DMS53 treated with DMSO at 0.1 percent for 48 hours (cell line): ENCODE data around the gene ARHGEF10L.
"Not testable (repeated sequence)": the region's sequence is repeated elsewhere in the genome, so short reads cannot be mapped to it uniquely, and the experiment has no call there.

ENCODE experiments used
- DNase-seq: peaks from one replicate; lab custom pipeline; 2025; ENCODE audit not compliant: unreplicated experiment; lab: John Stamatoyannopoulos, UW

The ARHGEF10L gene

GRCh38 chr1:17609529-17609928 is 70.0 kb downstream of the ARHGEF10L start:
- DNase-seq: no peak

- DNase-seq: no peak
Observed at GRCh38 chr1:17610085-17610484, 70.6 kb downstream of the ARHGEF10L start.

GRCh38 chr1:17610713-17611112 is 71.2 kb downstream of the ARHGEF10L start:
- DNase-seq: no peak

- DNase-seq: no peak
Observed at GRCh38 chr1:17611991-17612390, 72.5 kb downstream of the ARHGEF10L start.

GRCh38 chr1:17612831-17613230 is 73.3 kb downstream of the ARHGEF10L start:
- no peak for DNase-seq

GRCh38 chr1:17614586-17614985 is 75.1 kb downstream of the ARHGEF10L start:
- no peak for DNase-seq

- no peak for DNase-seq
Observed at GRCh38 chr1:17615157-17615556, 75.7 kb downstream of the ARHGEF10L start.

- DNase-seq: no peak
Observed at GRCh38 chr1:17615959-17616358, 76.5 kb downstream of the ARHGEF10L start.

GRCh38 chr1:17616731-17617279 is 77.3 kb downstream of the ARHGEF10L start:
- no peak for DNase-seq

- DNase-seq: no peak
Observed at GRCh38 chr1:17617787-17618557, 78.5 kb downstream of the ARHGEF10L start.

GRCh38 chr1:17618558-17619247 is 79.2 kb downstream of the ARHGEF10L start:
- no peak for DNase-seq

- DNase-seq: no peak
Observed at GRCh38 chr1:17620448-17620847, 81.0 kb downstream of the ARHGEF10L start.

- no peak for DNase-seq
Observed at GRCh38 chr1:17621691-17622090, 82.2 kb downstream of the ARHGEF10L start.

- no peak for DNase-seq
Observed at GRCh38 chr1:17622823-17623222, 83.3 kb downstream of the ARHGEF10L start.

GRCh38 chr1:17624611-17625233 is 85.2 kb downstream of the ARHGEF10L start:
- no peak for DNase-seq

- no peak for DNase-seq
Observed at GRCh38 chr1:17627239-17628052, 87.9 kb downstream of the ARHGEF10L start.

GRCh38 chr1:17629046-17629445 is 89.5 kb downstream of the ARHGEF10L start:
- DNase-seq: not testable (repeated sequence)

GRCh38 chr1:17629460-17629859 is 90.0 kb downstream of the ARHGEF10L start:
- DNase-seq: no peak

- no peak for DNase-seq
Observed at GRCh38 chr1:17630048-17630830, 90.7 kb downstream of the ARHGEF10L start.

- no peak for DNase-seq
Observed at GRCh38 chr1:17630986-17631385, 91.5 kb downstream of the ARHGEF10L start.
